ENCODE results near the gene SERPINA6. TPM values are rescaled to one million over a fixed set of nuclear protein-coding genes. Genes with fewer than 3 reads are reported as not detected.

Gene SERPINA6
- total RNA-seq, 1 experiment from 2014 or later: not detected

- intact Hi-C loops (cut with micrococcal nuclease; ENCODE audit: unreplicated experiment): no loop called here
- POLR2A ChIA-PET: no interaction called here
- H3K4me3 ChIP-seq (ENCODE audit: low read depth in 2 of 2, low read length in 2 of 2): no peak overlapping the region
Measured at GRCh38 chr14:94329857-94330256, 6.7 kb upstream of the SERPINA6 start.

DNA sequence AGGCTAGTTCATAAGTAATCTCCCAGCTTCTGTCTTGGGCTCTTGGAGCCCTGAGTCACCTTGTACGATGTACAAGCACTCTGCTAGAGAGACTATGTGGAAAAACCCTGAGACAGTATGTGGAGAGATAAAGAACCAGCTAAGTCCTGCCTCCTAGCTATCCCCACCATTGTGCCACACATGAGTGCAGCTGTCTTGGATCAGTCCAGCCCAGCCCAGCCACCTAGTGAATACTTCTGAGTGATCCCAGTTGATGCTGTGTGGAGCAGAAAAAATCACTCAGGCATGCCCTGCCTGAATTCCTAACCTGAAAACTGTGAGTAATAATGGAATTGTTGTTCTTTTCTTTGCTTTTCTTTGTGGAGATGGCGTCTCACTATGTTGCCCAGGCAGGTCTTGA, 5.1 kb upstream of the SERPINA6 start:
- Histone ChIP-seq H3K27me3 (ENCODE audit: control insufficient read depth, insufficient read depth, low read length) (no peaks in the 10 kb centered on the region), H3K36me3 (ENCODE audit: control insufficient read depth, insufficient read depth, low read length) (no peaks in the 10 kb centered on the region), H3K4me1 (ENCODE audit: control insufficient read depth, insufficient read depth, low read length) (no peaks in the 10 kb centered on the region), H3K4me3 (ENCODE audit: low read depth in 2 of 2, low read length in 2 of 2) (no peak overlapping the region), H3K27ac (ENCODE audit: low read length) (no peak overlapping the region), H3K9me3 (ENCODE audit: control insufficient read depth, insufficient read depth, low read depth, low read length) (no peaks in the 10 kb centered on the region)
- TF ChIP-seq, protein P1, sequence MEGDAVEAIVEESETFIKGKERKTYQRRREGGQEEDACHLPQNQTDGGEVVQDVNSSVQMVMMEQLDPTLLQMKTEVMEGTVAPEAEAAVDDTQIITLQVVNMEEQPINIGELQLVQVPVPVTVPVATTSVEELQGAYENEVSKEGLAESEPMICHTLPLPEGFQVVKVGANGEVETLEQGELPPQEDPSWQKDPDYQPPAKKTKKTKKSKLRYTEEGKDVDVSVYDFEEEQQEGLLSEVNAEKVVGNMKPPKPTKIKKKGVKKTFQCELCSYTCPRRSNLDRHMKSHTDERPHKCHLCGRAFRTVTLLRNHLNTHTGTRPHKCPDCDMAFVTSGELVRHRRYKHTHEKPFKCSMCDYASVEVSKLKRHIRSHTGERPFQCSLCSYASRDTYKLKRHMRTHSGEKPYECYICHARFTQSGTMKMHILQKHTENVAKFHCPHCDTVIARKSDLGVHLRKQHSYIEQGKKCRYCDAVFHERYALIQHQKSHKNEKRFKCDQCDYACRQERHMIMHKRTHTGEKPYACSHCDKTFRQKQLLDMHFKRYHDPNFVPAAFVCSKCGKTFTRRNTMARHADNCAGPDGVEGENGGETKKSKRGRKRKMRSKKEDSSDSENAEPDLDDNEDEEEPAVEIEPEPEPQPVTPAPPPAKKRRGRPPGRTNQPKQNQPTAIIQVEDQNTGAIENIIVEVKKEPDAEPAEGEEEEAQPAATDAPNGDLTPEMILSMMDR (IDR thresholded peaks at IDR 0.05): no peak
- TF ChIP-seq, protein P2, sequence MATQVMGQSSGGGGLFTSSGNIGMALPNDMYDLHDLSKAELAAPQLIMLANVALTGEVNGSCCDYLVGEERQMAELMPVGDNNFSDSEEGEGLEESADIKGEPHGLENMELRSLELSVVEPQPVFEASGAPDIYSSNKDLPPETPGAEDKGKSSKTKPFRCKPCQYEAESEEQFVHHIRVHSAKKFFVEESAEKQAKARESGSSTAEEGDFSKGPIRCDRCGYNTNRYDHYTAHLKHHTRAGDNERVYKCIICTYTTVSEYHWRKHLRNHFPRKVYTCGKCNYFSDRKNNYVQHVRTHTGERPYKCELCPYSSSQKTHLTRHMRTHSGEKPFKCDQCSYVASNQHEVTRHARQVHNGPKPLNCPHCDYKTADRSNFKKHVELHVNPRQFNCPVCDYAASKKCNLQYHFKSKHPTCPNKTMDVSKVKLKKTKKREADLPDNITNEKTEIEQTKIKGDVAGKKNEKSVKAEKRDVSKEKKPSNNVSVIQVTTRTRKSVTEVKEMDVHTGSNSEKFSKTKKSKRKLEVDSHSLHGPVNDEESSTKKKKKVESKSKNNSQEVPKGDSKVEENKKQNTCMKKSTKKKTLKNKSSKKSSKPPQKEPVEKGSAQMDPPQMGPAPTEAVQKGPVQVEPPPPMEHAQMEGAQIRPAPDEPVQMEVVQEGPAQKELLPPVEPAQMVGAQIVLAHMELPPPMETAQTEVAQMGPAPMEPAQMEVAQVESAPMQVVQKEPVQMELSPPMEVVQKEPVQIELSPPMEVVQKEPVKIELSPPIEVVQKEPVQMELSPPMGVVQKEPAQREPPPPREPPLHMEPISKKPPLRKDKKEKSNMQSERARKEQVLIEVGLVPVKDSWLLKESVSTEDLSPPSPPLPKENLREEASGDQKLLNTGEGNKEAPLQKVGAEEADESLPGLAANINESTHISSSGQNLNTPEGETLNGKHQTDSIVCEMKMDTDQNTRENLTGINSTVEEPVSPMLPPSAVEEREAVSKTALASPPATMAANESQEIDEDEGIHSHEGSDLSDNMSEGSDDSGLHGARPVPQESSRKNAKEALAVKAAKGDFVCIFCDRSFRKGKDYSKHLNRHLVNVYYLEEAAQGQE (IDR thresholded peaks at IDR 0.05; ENCODE audit: insufficient read depth in 1 of 2, low read depth in 2 of 2, low read length in 1 of 2): no peak
- TF ChIP-seq SIN3A (IDR thresholded peaks at IDR 0.05; ENCODE audit: borderline replicate concordance, insufficient read depth, low read depth, low read length) (no peak), POLR2AphosphoS5 (IDR thresholded peaks at IDR 0.05; ENCODE audit: low read depth, low read length) (no peak), TCF7L2 (IDR thresholded peaks at IDR 0.05; ENCODE audit: low read depth, low read length) (no peak)
- ChIA-PET POLR2A (no interaction called here), CTCF (no interaction called here)
- in situ Hi-C loops (cut with HindIII; ENCODE audit: low pct_unique_long_range_greater_than_20kb, low sequenced_read_pairs) (no loop called here), intact Hi-C loops (cut with micrococcal nuclease; ENCODE audit: unreplicated experiment) (no loop called here)
- ATAC-seq: no peak
- DNase-seq (ENCODE audit: low read depth, low spot score): no peak
- BruUV-seq (replicated peaks): no TSS peak

More at GRCh38 chr14:94329857-94330256, 6.7 kb upstream of the SERPINA6 start:
- in situ Hi-C loops (cut with HindIII; ENCODE audit: low pct_unique_long_range_greater_than_20kb, low sequenced_read_pairs): no loop called here
- Histone ChIP-seq H3K27ac (ENCODE audit: low read length) (no peak overlapping the region), H3K9me3 (ENCODE audit: control insufficient read depth, insufficient read depth, low read depth, low read length) (no peaks in the 10 kb centered on the region), H3K27me3 (ENCODE audit: control insufficient read depth, insufficient read depth, low read length) (no peaks in the 10 kb centered on the region), H3K4me1 (ENCODE audit: control insufficient read depth, insufficient read depth, low read length) (no peaks in the 10 kb centered on the region), H3K36me3 (ENCODE audit: control insufficient read depth, insufficient read depth, low read length) (no peaks in the 10 kb centered on the region)
- ATAC-seq (no peak), DNase-seq (ENCODE audit: low read depth, low spot score) (no peak)
- no TSS peak for BruUV-seq (replicated peaks)
- TF ChIP-seq POLR2AphosphoS5 (IDR thresholded peaks at IDR 0.05; ENCODE audit: low read depth, low read length) (no peak), TCF7L2 (IDR thresholded peaks at IDR 0.05; ENCODE audit: low read depth, low read length) (no peak), SIN3A (IDR thresholded peaks at IDR 0.05; ENCODE audit: borderline replicate concordance, insufficient read depth, low read depth, low read length) (no peak)
- TF ChIP-seq, protein P2 (IDR thresholded peaks at IDR 0.05; ENCODE audit: insufficient read depth in 1 of 2, low read depth in 2 of 2, low read length in 1 of 2): no peak
- TF ChIP-seq, protein P1 (IDR thresholded peaks at IDR 0.05): no peak
- CTCF ChIA-PET: no interaction called here
